ENCODE results near the gene ADGRD2.

DNA sequence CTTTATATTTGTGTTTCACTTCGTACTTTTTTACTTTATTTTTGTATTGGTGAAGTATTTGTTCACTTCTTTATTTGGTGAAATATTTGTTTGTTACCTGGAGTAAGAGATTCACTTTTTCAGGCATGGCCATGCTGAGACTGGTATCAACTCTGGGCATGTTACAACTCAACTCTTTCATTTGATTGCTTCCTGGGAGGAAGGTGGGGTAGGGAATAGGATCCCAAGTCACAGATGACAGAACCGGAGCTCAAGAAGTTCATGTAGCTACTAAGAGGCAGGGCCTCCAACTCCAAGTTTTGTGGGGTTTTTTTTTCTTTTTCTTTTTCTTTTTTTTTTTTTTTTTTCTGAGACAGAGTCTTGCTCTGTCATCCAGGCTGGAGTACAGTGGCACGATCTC, 6.1 kb upstream of the ADGRD2 start:
- TF ChIP-seq, protein P1, sequence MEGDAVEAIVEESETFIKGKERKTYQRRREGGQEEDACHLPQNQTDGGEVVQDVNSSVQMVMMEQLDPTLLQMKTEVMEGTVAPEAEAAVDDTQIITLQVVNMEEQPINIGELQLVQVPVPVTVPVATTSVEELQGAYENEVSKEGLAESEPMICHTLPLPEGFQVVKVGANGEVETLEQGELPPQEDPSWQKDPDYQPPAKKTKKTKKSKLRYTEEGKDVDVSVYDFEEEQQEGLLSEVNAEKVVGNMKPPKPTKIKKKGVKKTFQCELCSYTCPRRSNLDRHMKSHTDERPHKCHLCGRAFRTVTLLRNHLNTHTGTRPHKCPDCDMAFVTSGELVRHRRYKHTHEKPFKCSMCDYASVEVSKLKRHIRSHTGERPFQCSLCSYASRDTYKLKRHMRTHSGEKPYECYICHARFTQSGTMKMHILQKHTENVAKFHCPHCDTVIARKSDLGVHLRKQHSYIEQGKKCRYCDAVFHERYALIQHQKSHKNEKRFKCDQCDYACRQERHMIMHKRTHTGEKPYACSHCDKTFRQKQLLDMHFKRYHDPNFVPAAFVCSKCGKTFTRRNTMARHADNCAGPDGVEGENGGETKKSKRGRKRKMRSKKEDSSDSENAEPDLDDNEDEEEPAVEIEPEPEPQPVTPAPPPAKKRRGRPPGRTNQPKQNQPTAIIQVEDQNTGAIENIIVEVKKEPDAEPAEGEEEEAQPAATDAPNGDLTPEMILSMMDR (IDR thresholded peaks at IDR 0.05 in 8 of 11, conservative IDR thresholded peaks at IDR 0.05 in 3 of 11) = no peak
- TF ChIP-seq POLR2A (IDR thresholded peaks at IDR 0.05) (no peak), POLR2AphosphoS5 (IDR thresholded peaks at IDR 0.05) (no peak)
